Measurements from ENCODE around the gene BCAP29.

- TF ChIP-seq EZH2 (IDR thresholded peaks at IDR 0.05) (no peak), CTCF (IDR thresholded peaks at IDR 0.05) (no peak)
These were observed 33.4 kb downstream of the BCAP29 start for GRCh38 chr7:107613439-107613838.
